ENCODE results near the gene ACKR4.
"Not testable (repeated sequence)": the region's sequence is repeated elsewhere in the genome, so short reads cannot be mapped to it uniquely, and the experiment has no call there.

Gene ACKR4

GRCh38 chr3:132570016-132570415, 27.1 kb upstream of the ACKR4 start:
- ATAC-seq (no peak), DNase-seq (ENCODE audit: low spot score in 2 of 2) (no peak)
- Mint-ChIP-seq H3K36me3 (peaks cover 25% of the 10 kb centered on the region), H3K4me3 (peak overlapping the region; percentile 29), H3K27ac (peak overlapping the region; percentile 89), H3K9me3 (peaks cover 2% of the 10 kb centered on the region), H3K4me1 (peaks cover 18% of the 10 kb centered on the region)

DNA sequence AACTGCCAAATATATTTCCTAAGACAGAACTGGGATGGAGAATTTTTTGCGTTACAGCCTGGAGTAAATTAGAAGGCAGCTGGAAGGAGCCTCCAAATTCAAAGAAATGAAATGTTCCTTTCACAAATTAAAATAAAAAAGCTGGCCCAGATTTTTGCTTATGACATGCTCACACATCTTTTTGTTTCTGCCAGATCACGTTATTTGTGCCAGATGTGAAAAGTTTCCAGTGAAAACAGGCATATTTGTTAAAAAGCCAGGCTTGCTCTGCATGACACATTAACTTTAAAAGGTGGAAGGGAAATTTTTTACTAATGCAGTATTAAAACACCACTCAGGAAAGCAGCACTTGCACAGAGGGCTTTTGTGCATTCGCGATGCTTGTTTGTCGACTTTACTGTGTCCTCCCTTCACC, 23.3 kb upstream of the ACKR4 start:
- Mint-ChIP-seq H3K36me3 (peaks cover 57% of the 10 kb centered on the region), H3K27ac (no peak overlapping the region), H3K4me3 (no peak overlapping the region), H3K9me3 (peaks cover 2% of the 10 kb centered on the region), H3K4me1 (peaks cover 11% of the 10 kb centered on the region)
- ATAC-seq, result no peak
- no peak for DNase-seq (ENCODE audit: low spot score in 2 of 2)

DNA sequence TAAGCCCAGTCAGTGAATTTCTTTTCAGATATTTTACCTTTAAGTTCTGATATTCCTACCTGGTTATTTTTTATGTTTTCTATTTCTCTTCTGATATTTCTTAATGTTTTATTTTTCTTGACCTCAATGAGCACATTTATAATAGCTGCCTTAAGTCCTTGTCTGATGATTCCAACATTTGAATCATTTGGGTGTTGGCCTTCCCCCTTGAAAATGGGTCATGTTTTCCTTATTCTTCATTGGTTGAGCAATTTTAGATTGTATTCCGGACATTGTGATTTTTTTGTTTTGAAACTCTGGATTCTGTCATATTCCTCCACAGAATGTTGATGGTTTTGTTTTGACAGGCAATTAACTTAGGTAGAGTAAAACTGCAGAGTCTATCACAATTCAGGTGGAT, 9.7 kb upstream of the ACKR4 start:
- peaks cover 2% of the 10 kb centered on the region for H3K9me3 Mint-ChIP-seq
- no peaks in the 10 kb centered on the region for H3K36me3 Mint-ChIP-seq
- no peaks in the 10 kb centered on the region for H3K4me1 Mint-ChIP-seq
- DNase-seq (ENCODE audit: low spot score in 2 of 2) (no peak), ATAC-seq (no peak)
- H3K27ac Mint-ChIP-seq, result no peak overlapping the region
- no peak overlapping the region for H3K4me3 Mint-ChIP-seq

DNA sequence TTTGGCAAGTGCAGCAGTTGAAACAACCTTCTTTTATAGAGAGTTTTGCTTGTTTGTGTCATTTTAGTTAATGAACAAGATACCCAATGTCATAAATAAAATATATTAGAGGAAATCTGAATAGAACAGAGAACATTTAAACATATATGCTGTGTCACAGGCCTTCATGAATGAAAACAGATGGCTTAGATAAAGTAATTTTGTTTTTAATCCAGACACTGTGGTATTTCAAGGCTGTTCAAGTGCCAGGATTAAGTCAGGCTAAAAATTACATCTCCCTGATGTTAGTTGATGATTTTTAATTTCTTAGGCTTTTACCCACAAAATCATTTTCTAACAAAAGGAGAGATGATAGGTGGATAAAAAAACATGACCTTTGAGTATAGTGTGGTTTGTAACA, 4.9 kb upstream of the ACKR4 start:
- DNase-seq (ENCODE audit: low spot score in 2 of 2) (no peak), ATAC-seq (no peak)
- Mint-ChIP-seq H3K27ac (no peak overlapping the region), H3K36me3 (peaks cover 6% of the 10 kb centered on the region), H3K4me1 (no peaks in the 10 kb centered on the region), H3K4me3 (no peak overlapping the region), H3K9me3 (peaks cover under 1% of the 10 kb centered on the region)

GRCh38 chr3:132593241-132593946, 3.7 kb upstream of the ACKR4 start:
- peaks cover 6% of the 10 kb centered on the region for H3K36me3 Mint-ChIP-seq
- H3K4me1 Mint-ChIP-seq, result no peaks in the 10 kb centered on the region
- H3K4me3 Mint-ChIP-seq, result no peak overlapping the region
- ATAC-seq (no peak), DNase-seq (ENCODE audit: low spot score in 2 of 2) (no peak)
- no peaks in the 10 kb centered on the region for H3K9me3 Mint-ChIP-seq
- H3K27ac Mint-ChIP-seq, result no peak overlapping the region

DNA sequence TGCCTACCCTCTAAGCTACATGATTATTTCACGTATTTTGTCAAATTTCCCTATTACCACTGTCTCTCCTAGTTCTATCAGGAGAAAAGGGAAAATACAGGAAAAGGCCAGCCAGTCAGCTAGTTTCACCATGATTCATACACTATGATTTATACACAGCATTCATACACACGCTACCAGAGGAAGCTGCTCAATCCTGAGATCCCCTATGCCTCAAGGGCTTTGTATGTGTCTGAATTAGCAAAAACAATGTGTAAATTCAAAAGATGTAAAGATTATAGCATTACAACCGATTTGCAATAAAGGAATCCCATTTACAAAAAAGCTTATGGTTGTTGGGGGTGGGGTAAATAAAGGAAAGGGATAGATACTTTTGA, 3.1 kb upstream of the ACKR4 start:
- Mint-ChIP-seq H3K9me3 (no peaks in the 10 kb centered on the region), H3K36me3 (peaks cover 12% of the 10 kb centered on the region), H3K4me3 (no peak overlapping the region), H3K4me1 (no peaks in the 10 kb centered on the region), H3K27ac (no peak overlapping the region)
- no peak for ATAC-seq
- no peak for DNase-seq (ENCODE audit: low spot score in 2 of 2)

- Mint-ChIP-seq H3K9me3 (no peaks in the 10 kb centered on the region), H3K36me3 (peaks cover 12% of the 10 kb centered on the region), H3K4me1 (no peaks in the 10 kb centered on the region), H3K27ac (no peak overlapping the region), H3K4me3 (no peak overlapping the region)
- no peak for ATAC-seq
- DNase-seq (ENCODE audit: low spot score in 2 of 2), result no peak
Observed at GRCh38 chr3:132594498-132594897, 2.6 kb upstream of the ACKR4 start.

DNA sequence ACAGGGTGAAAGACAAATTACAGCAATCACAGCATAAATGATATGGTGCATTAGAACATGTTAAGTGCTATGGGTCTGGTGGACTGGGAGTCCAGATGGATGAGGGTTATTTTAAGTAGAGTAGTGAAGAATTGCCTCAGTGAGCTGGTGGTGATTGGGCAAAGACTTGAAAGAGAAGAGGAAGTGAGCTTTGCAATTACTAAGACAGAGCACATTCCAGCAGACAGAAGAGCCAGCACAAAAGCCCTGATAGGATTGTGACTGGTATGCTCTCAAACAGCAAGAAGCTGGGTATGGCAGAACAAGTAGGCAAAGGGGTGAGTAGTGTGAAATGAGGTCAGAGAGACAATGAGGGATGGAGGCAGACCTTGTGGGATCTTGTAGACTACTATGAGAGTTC, 2.1 kb upstream of the ACKR4 start:
- ATAC-seq, result no peak
- Mint-ChIP-seq H3K9me3 (no peaks in the 10 kb centered on the region), H3K36me3 (peaks cover 12% of the 10 kb centered on the region), H3K4me3 (no peak overlapping the region), H3K4me1 (no peaks in the 10 kb centered on the region), H3K27ac (no peak overlapping the region)
- no peak for DNase-seq (ENCODE audit: low spot score in 2 of 2)

DNA sequence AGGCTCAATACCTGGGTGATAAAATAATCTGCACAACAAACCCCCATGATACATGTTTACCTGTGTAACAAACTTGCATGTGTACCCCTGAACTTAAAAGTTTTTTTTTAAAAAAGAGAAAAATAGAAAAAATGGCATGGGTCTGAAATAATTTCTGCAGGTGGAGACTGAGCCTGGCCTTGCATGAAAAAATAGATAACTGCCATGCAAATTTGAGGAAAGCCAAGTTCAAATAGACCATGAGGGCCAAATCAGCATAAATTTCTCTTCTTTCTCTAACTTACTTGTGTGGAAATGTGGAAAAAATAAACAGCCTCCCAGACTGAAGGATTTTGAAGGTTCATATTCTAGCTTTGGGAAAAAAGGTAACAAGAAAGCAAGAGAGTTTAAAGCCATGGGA, 744 bp upstream of the ACKR4 start:
- DNase-seq (ENCODE audit: low spot score in 2 of 2), result no peak
- Mint-ChIP-seq H3K27ac (peak overlapping the region; percentile 20), H3K36me3 (peaks cover 12% of the 10 kb centered on the region), H3K4me1 (no peaks in the 10 kb centered on the region), H3K4me3 (no peak overlapping the region), H3K9me3 (no peaks in the 10 kb centered on the region)
- ATAC-seq, result no peak

DNA sequence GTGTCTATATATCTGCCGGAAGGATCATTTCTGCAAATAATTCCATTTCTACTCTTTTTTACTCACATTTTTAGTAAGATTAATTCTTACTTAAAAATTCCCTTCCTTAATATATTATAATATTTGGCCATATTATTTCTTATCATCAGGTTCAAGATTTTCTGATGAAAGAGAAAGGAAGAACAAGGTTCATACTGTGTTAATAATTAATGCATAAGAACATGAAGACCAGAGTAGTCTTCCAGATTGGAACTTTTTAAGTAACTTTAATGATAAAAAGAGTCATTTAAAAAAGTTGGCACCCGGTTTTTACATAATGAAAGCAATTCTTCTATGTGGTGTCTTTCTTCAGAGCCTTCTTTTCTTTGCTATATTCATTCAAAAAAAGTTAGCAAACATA, 590 bp downstream of the ACKR4 start:
- no peak for DNase-seq (ENCODE audit: low spot score in 2 of 2)
- Mint-ChIP-seq H3K4me1 (no peaks in the 10 kb centered on the region), H3K27ac (no peak overlapping the region), H3K4me3 (no peak overlapping the region), H3K9me3 (no peaks in the 10 kb centered on the region), H3K36me3 (peaks cover 20% of the 10 kb centered on the region)
- ATAC-seq, result no peak

DNA sequence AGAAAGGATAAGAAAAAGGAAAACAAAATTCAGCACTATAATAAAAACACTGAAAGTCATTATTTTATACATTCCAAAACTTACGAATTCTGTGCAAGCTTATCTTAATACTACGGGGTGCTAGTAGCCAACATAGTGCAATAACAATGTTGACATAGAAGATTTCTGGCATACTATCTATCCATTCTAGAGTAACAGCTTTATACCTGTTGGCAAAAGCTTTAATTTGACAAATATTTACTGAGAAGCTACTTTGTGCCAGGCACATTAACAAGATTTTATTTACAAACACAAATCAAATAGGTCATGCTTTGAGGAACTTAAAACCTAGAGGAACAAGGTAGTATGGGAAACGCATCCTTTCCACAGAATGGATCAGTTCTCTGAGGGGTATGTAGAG, 1.1 kb downstream of the ACKR4 start:
- DNase-seq (ENCODE audit: low spot score in 2 of 2) (no peak), ATAC-seq (no peak)
- Mint-ChIP-seq H3K4me1 (no peaks in the 10 kb centered on the region), H3K4me3 (no peak overlapping the region), H3K36me3 (peaks cover 25% of the 10 kb centered on the region), H3K9me3 (no peaks in the 10 kb centered on the region), H3K27ac (peak overlapping the region; percentile 1)

DNA sequence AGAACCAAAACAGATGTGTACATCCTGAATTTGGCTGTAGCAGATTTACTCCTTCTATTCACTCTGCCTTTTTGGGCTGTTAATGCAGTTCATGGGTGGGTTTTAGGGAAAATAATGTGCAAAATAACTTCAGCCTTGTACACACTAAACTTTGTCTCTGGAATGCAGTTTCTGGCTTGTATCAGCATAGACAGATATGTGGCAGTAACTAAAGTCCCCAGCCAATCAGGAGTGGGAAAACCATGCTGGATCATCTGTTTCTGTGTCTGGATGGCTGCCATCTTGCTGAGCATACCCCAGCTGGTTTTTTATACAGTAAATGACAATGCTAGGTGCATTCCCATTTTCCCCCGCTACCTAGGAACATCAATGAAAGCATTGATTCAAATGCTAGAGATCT, 3.5 kb downstream of the ACKR4 start:
- not testable (repeated sequence) for H3K9me3 Mint-ChIP-seq; DNase-seq (ENCODE audit: low spot score in 2 of 2); H3K4me3 Mint-ChIP-seq; ATAC-seq; H3K4me1 Mint-ChIP-seq; H3K27ac Mint-ChIP-seq
- peaks cover 33% of the 10 kb centered on the region for H3K36me3 Mint-ChIP-seq

DNA sequence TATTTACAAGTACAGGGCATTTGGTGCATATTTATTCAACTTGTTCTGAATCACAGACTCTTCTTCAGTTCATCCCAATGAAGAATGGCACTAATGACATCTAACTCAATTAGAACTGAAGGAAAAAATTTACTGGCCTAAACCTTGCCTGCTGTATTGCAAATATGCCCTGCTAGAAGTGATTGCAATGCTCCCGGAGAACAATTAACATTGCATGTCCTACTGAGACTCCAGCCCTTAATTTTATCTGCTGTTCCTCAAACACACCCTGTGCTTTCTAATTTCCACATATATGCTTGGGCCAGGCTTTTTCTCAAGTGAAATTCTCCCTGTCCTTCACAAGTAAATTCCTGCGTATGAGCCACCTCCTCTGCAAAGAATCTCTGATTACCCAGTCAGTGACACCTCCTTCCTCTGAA, 8.3 kb downstream of the ACKR4 start:
- Mint-ChIP-seq H3K4me3 (no peak overlapping the region), H3K27ac (no peak overlapping the region), H3K9me3 (peaks cover 2% of the 10 kb centered on the region), H3K36me3 (peaks cover 43% of the 10 kb centered on the region), H3K4me1 (peaks cover 5% of the 10 kb centered on the region)
- DNase-seq (ENCODE audit: low spot score in 2 of 2) (no peak), ATAC-seq (no peak)

DNA sequence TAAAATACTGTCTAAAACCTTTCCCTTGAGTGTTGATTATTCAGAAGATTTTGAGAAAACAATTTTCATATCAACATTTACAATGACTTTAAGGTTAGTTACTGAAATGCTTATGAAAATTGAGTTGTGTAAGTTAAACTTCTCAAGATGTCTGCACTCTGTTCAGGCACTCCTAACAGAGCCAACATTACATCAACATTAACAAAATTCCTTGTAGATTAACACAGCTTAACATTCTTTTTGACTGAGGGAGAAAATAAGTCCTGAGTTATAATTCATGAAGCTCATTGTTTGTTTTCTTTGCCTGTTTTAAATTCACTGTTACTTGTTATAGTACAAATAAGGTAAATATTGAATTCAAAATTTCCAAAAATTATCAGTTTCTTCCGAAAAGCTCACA, 9.0 kb downstream of the ACKR4 start:
- Mint-ChIP-seq H3K4me3 (no peak overlapping the region), H3K9me3 (peaks cover 2% of the 10 kb centered on the region), H3K27ac (no peak overlapping the region), H3K36me3 (peaks cover 43% of the 10 kb centered on the region), H3K4me1 (peaks cover 5% of the 10 kb centered on the region)
- no peak for DNase-seq (ENCODE audit: low spot score in 2 of 2)
- no peak for ATAC-seq

DNA sequence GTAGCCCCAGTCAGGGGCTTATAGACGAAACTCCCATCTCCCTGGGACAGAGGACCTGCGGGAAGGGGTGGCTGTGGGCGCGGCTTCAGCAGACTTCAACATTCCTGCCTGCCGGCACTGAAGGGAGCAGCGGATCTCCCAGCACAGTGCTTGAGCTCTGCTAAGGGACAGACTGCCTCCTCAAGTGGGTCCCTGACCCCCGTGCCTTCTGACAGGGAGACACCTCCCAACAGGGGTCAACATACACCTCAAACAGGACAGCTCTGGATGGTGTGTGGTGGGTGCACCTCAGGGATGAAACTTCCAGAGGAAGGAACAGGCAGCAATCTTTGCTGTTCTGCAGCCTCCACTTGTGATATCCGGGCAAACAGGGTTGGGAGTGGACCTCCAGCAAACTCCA, 9.6 kb downstream of the ACKR4 start:
- not testable (repeated sequence) for H3K27ac Mint-ChIP-seq, ATAC-seq

GRCh38 chr3:132615301-132615700, 18.2 kb downstream of the ACKR4 start:
- not testable (repeated sequence) for H3K4me3 Mint-ChIP-seq; ATAC-seq; H3K4me1 Mint-ChIP-seq; H3K27ac Mint-ChIP-seq; H3K9me3 Mint-ChIP-seq; DNase-seq (ENCODE audit: low spot score in 2 of 2)
- peaks cover 13% of the 10 kb centered on the region for H3K36me3 Mint-ChIP-seq

More for the DNA sequence above, 9.6 kb downstream of the ACKR4 start:
- not testable (repeated sequence) for H3K4me3 Mint-ChIP-seq; H3K4me1 Mint-ChIP-seq; H3K9me3 Mint-ChIP-seq; DNase-seq (ENCODE audit: low spot score in 2 of 2)
- H3K36me3 Mint-ChIP-seq, result peaks cover 43% of the 10 kb centered on the region

DNA sequence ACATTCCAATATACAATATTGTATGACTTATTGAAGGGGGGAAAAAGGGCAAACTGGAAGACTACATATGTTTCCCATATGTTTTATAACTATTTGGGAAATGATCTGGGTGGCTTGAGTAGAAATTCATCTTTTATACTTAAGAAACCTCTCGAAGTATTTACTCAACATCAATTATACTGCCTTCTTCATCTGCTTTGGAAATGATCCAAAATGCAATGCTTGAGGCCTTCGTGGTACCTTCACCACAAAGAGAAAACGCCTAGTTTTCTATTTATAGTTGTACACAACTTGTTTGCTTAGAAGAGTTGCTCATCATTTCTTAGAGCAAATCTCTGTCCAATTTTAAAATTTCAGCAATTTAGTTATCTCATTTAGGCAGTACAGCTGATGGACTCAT, 18.8 kb downstream of the ACKR4 start:
- no peak for DNase-seq (ENCODE audit: low spot score in 2 of 2)

More for the DNA sequence above, 18.8 kb downstream of the ACKR4 start:
- Mint-ChIP-seq H3K9me3 (peaks cover 3% of the 10 kb centered on the region), H3K4me3 (no peak overlapping the region), H3K4me1 (peaks cover 6% of the 10 kb centered on the region), H3K36me3 (peaks cover 18% of the 10 kb centered on the region), H3K27ac (no peak overlapping the region)
- ATAC-seq, result no peak

All from stimulated activated effector memory CD8-positive, alpha-beta T cell treated with anti-CD3 and anti-CD28 coated beads, Interleukin-12 subunit alpha, Interleukin-12 subunit beta, amount 100 ng/mL, for 72 hours (primary cell).